GM23338 (cell line): ENCODE results near the gene SPATA18. TPM values are rescaled to one million over a fixed set of nuclear protein-coding genes. Genes with fewer than 3 reads are reported as not detected.

Experiments used
- ATAC-seq: fragments of 200-7000 bp; cut with Tn5 transposase; 3 replicates; pipeline ENCODE4 v1.9.1; 2020
- DNase-seq: peaks from one replicate; pipeline ENCODE4 v3.0.0-alpha.2; 2015; ENCODE audit warnings: low spot score
- H2AFZ ChIP-seq: fragments of 200-600 bp; sonication (generic); 2 replicates; pipeline ENCODE4 v1.8.0; 2016; ENCODE audit warnings: antibody characterized with exemption, mild to moderate bottlenecking, moderate library complexity
- H3F3A ChIP-seq: fragments of 200-600 bp; sonication (generic); replicated peaks from 2 replicates; pipeline ENCODE4 v1.8.0; 2017; ENCODE audit warnings: antibody characterized with exemption, mixed run types, low read depth
- H3K27ac ChIP-seq: fragments of 200-600 bp; sonication (generic); 2 replicates; pipeline ENCODE4 v1.6.1; 2016; ENCODE audit warnings: low read depth
- H3K27me3 ChIP-seq: fragments of 200-600 bp; sonication (generic); 2 replicates; pipeline ENCODE4 v1.8.0; 2016; ENCODE audit warnings: mild to moderate bottlenecking, mixed run types, moderate library complexity; ENCODE audit not compliant: insufficient read depth
- H3K36me3 ChIP-seq: fragments of 200-600 bp; sonication (generic); 2 replicates; pipeline ENCODE4 v1.8.0; 2016; ENCODE audit warnings: mild to moderate bottlenecking; ENCODE audit not compliant: insufficient read depth
- H3K4me1 ChIP-seq: fragments of 200-600 bp; sonication (generic); 2 replicates; pipeline ENCODE4 v1.8.0; 2016; ENCODE audit warnings: mild to moderate bottlenecking, moderate library complexity; ENCODE audit not compliant: insufficient read depth
- H3K4me2 ChIP-seq: fragments of 200-600 bp; sonication (generic); 2 replicates; pipeline ENCODE4 v1.7.1; 2017; ENCODE audit warnings: mixed run types
- H3K4me3 ChIP-seq: fragments of 200-600 bp; sonication (generic); 2 replicates; pipeline ENCODE4 v1.6.1; 2016; ENCODE audit warnings: mixed run types
- H3K79me2 ChIP-seq: fragments of 200-600 bp; sonication (generic); replicated peaks from 2 replicates; pipeline ENCODE4 v1.8.0; 2017; ENCODE audit warnings: mild to moderate bottlenecking; ENCODE audit not compliant: insufficient read depth
- H3K9me2 ChIP-seq: fragments of 200-600 bp; sonication (generic); 2 replicates; pipeline ENCODE4 v1.8.0; 2017; ENCODE audit not compliant: insufficient read depth
- H4K20me1 ChIP-seq: fragments of 200-600 bp; sonication (generic); replicated peaks from 2 replicates; pipeline ENCODE4 v1.8.0; 2017; ENCODE audit warnings: mild to moderate bottlenecking; ENCODE audit not compliant: insufficient read depth
- H3K27ac Mint-ChIP-seq: 2 replicates; pipeline ENCODE4 v1.8.0; 2020; ENCODE audit warnings: inconsistent platforms, mild to moderate bottlenecking, moderate library complexity, mixed read lengths
- H3K27me3 Mint-ChIP-seq: 3 replicates; pipeline ENCODE4 v1.8.0; 2022; ENCODE audit warnings: low read depth, mild to moderate bottlenecking, moderate library complexity, mixed read lengths, inconsistent platforms; ENCODE audit not compliant: insufficient read depth, poor library complexity
- H3K36me3 Mint-ChIP-seq: 3 replicates; pipeline ENCODE4 v1.8.0; 2021; ENCODE audit warnings: low read depth, mild to moderate bottlenecking, inconsistent platforms, moderate library complexity, mixed read lengths
- H3K4me1 Mint-ChIP-seq: 3 replicates; pipeline ENCODE4 v1.8.0; 2020; ENCODE audit warnings: mild to moderate bottlenecking, inconsistent platforms, mixed read lengths
- H3K4me3 Mint-ChIP-seq: 3 replicates; pipeline ENCODE4 v1.8.0; 2021; ENCODE audit warnings: moderate library complexity, mild to moderate bottlenecking, inconsistent platforms, mixed read lengths
- H3K9me3 Mint-ChIP-seq: 3 replicates; pipeline ENCODE4 v1.8.0; 2020; ENCODE audit warnings: moderate library complexity, mild to moderate bottlenecking, inconsistent platforms, mixed read lengths
- CREB1 ChIP-seq: fragments of 250-450 bp; sonication (Bioruptor Pico); IDR thresholded peaks from 2 replicates; pipeline ENCODE4 v1.5.0; 2020; ENCODE audit warnings: low read depth, mild to moderate bottlenecking, moderate library complexity
- ETS1 ChIP-seq: IDR thresholded peaks from 2 replicates; pipeline ENCODE4 v1.6.1; 2016; ENCODE audit warnings: antibody characterized with exemption
- EZH2 ChIP-seq: fragments of 200-600 bp; sonication (generic); IDR thresholded peaks from one replicate; pipeline ENCODE4 v1.8.0; 2017; ENCODE audit warnings: antibody characterized with exemption, mild to moderate bottlenecking, low read depth; ENCODE audit not compliant: unreplicated experiment
- EZH2phosphoT487 ChIP-seq: fragments of 200-600 bp; sonication (generic); IDR thresholded peaks from one replicate; pipeline ENCODE4 v1.8.1; 2018; ENCODE audit warnings: antibody characterized with exemption; ENCODE audit not compliant: unreplicated experiment
- JUNB ChIP-seq: IDR thresholded peaks from one replicate; pipeline ENCODE4 v1.6.1; 2016; ENCODE audit warnings: antibody characterized with exemption; ENCODE audit not compliant: unreplicated experiment
- NANOG ChIP-seq: IDR thresholded peaks from 2 replicates; pipeline ENCODE4 v1.6.1; 2016; ENCODE audit warnings: antibody characterized with exemption, borderline replicate concordance
- POLR2AphosphoS5 ChIP-seq: IDR thresholded peaks from 2 replicates; pipeline ENCODE4 v1.6.1; 2016; ENCODE audit warnings: antibody characterized with exemption, low read depth
- STAT1 ChIP-seq: IDR thresholded peaks from one replicate; pipeline ENCODE4 v1.6.1; 2016; ENCODE audit warnings: antibody characterized with exemption; ENCODE audit not compliant: unreplicated experiment
- ZNF114 ChIP-seq: fragments of 250-450 bp; sonication (Bioruptor Pico); IDR thresholded peaks from 2 replicates; pipeline ENCODE4 v1.5.0; 2020; ENCODE audit warnings: mild to moderate bottlenecking, moderate library complexity
- ZNF331 ChIP-seq: fragments of 250-450 bp; sonication (Bioruptor Pico); IDR thresholded peaks from 2 replicates; pipeline ENCODE4 v1.5.0; 2020; ENCODE audit warnings: low read depth, mild to moderate bottlenecking, moderate library complexity
- polyA plus RNA-seq: library from polyadenylated mRNA; unstranded; fragments of >200 nt; fragmentation: Nextera tagmentation; extraction: Ambion mirVana; gene quantifications from 2 replicates; pipeline ENCODE4 v1.2.1, GENCODE V29; 2016
- total RNA-seq: library from RNA; depleted of rRNA; stranded (reverse); fragments of >200 nt; shearing (Covaris generic); gene quantifications from 2 replicates; pipeline ENCODE4 v1.2.3, GENCODE V29; 2014
- TF ChIP-seq, protein P1 (sequence below): IDR thresholded peaks from one replicate; pipeline ENCODE4 v1.6.1; 2018; ENCODE audit warnings: antibody characterized with exemption; ENCODE audit not compliant: unreplicated experiment
- TF ChIP-seq, protein P2 (sequence below): fragments of 250-450 bp; sonication (Bioruptor Pico); IDR thresholded peaks from 2 replicates; pipeline ENCODE4 v1.5.0; 2020; ENCODE audit warnings: mild to moderate bottlenecking, moderate library complexity
- TF ChIP-seq, protein P3 (sequence below), 2 experiments: fragments of 200-600 bp in 1 of 2; sonication (generic) in 1 of 2; conservative IDR thresholded peaks; 2 replicates each; pipeline versions ENCODE4 v1.5.1 to v1.6.1; 2016 to 2017; ENCODE audit warnings: antibody characterized with exemption in 2 of 2, low read depth in 2 of 2, mild to moderate bottlenecking in 2 of 2, moderate library complexity in 1 of 2

Gene SPATA18
- total and polyA plus RNA-seq, 2 experiments from 2014 or later = 1.5 to 2.5 TPM

DNA sequence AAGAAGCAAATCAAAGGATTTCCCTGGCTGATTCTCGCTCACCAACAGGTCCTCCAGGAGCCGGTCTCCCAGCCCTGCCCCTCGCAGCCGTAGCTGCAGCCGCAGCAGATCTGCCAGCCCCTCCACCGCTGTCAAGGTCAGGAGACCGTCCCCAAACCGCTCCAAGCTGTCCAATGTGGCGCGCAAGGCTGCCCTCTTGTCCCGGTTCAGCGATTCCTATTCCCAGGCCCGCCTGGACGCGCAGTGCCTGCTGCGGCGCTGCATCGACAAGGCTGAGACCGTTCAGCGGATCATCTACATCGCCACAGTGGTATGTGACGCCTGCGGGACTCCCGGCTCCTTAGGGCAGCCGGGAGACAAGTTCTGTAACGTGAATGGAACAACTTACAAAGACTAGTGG lies 25.6 kb downstream of the SPATA18 start:
- H4K20me1 ChIP-seq = no peaks in the 10 kb centered on the region
- H3K79me2 ChIP-seq = no peaks in the 10 kb centered on the region
- peak overlapping the region; percentile 80 for H3K4me2 ChIP-seq
- no peaks in the 10 kb centered on the region for H3K36me3 ChIP-seq
- TF ChIP-seq POLR2AphosphoS5 (no peak), ZNF114 (CRISPR knock-in tag) (no peak), ZNF331 (CRISPR knock-in tag) (no peak), ETS1 (no peak), JUNB (no peak), CREB1 (CRISPR knock-in tag) (no peak), EZH2phosphoT487 (no peak), NANOG (no peak), EZH2 (no peak), STAT1 (no peak)
- TF ChIP-seq, protein P1, sequence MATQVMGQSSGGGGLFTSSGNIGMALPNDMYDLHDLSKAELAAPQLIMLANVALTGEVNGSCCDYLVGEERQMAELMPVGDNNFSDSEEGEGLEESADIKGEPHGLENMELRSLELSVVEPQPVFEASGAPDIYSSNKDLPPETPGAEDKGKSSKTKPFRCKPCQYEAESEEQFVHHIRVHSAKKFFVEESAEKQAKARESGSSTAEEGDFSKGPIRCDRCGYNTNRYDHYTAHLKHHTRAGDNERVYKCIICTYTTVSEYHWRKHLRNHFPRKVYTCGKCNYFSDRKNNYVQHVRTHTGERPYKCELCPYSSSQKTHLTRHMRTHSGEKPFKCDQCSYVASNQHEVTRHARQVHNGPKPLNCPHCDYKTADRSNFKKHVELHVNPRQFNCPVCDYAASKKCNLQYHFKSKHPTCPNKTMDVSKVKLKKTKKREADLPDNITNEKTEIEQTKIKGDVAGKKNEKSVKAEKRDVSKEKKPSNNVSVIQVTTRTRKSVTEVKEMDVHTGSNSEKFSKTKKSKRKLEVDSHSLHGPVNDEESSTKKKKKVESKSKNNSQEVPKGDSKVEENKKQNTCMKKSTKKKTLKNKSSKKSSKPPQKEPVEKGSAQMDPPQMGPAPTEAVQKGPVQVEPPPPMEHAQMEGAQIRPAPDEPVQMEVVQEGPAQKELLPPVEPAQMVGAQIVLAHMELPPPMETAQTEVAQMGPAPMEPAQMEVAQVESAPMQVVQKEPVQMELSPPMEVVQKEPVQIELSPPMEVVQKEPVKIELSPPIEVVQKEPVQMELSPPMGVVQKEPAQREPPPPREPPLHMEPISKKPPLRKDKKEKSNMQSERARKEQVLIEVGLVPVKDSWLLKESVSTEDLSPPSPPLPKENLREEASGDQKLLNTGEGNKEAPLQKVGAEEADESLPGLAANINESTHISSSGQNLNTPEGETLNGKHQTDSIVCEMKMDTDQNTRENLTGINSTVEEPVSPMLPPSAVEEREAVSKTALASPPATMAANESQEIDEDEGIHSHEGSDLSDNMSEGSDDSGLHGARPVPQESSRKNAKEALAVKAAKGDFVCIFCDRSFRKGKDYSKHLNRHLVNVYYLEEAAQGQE = no peak
- TF ChIP-seq, protein P2, sequence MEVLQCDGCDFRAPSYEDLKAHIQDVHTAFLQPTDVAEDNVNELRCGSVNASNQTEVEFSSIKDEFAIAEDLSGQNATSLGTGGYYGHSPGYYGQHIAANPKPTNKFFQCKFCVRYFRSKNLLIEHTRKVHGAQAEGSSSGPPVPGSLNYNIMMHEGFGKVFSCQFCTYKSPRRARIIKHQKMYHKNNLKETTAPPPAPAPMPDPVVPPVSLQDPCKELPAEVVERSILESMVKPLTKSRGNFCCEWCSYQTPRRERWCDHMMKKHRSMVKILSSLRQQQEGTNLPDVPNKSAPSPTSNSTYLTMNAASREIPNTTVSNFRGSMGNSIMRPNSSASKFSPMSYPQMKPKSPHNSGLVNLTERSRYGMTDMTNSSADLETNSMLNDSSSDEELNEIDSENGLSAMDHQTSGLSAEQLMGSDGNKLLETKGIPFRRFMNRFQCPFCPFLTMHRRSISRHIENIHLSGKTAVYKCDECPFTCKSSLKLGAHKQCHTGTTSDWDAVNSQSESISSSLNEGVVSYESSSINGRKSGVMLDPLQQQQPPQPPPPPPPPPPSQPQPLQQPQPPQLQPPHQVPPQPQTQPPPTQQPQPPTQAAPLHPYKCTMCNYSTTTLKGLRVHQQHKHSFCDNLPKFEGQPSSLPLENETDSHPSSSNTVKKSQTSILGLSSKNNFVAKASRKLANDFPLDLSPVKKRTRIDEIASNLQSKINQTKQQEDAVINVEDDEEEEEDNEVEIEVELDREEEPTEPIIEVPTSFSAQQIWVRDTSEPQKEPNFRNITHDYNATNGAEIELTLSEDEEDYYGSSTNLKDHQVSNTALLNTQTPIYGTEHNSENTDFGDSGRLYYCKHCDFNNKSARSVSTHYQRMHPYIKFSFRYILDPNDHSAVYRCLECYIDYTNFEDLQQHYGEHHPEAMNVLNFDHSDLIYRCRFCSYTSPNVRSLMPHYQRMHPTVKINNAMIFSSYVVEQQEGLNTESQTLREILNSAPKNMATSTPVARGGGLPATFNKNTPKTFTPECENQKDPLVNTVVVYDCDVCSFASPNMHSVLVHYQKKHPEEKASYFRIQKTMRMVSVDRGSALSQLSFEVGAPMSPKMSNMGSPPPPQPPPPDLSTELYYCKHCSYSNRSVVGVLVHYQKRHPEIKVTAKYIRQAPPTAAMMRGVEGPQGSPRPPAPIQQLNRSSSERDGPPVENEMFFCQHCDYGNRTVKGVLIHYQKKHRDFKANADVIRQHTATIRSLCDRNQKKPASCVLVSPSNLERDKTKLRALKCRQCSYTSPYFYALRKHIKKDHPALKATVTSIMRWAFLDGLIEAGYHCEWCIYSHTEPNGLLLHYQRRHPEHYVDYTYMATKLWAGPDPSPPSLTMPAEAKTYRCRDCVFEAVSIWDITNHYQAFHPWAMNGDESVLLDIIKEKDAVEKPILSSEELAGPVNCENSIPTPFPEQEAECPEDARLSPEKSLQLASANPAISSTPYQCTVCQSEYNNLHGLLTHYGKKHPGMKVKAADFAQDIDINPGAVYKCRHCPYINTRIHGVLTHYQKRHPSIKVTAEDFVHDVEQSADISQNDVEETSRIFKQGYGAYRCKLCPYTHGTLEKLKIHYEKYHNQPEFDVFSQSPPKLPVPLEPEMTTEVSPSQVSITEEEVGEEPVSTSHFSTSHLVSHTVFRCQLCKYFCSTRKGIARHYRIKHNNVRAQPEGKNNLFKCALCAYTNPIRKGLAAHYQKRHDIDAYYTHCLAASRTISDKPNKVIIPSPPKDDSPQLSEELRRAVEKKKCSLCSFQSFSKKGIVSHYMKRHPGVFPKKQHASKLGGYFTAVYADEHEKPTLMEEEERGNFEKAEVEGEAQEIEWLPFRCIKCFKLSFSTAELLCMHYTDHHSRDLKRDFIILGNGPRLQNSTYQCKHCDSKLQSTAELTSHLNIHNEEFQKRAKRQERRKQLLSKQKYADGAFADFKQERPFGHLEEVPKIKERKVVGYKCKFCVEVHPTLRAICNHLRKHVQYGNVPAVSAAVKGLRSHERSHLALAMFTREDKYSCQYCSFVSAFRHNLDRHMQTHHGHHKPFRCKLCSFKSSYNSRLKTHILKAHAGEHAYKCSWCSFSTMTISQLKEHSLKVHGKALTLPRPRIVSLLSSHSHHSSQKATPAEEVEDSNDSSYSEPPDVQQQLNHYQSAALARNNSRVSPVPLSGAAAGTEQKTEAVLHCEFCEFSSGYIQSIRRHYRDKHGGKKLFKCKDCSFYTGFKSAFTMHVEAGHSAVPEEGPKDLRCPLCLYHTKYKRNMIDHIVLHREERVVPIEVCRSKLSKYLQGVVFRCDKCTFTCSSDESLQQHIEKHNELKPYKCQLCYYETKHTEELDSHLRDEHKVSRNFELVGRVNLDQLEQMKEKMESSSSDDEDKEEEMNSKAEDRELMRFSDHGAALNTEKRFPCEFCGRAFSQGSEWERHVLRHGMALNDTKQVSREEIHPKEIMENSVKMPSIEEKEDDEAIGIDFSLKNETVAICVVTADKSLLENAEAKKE = no peak
- TF ChIP-seq, protein P3, sequence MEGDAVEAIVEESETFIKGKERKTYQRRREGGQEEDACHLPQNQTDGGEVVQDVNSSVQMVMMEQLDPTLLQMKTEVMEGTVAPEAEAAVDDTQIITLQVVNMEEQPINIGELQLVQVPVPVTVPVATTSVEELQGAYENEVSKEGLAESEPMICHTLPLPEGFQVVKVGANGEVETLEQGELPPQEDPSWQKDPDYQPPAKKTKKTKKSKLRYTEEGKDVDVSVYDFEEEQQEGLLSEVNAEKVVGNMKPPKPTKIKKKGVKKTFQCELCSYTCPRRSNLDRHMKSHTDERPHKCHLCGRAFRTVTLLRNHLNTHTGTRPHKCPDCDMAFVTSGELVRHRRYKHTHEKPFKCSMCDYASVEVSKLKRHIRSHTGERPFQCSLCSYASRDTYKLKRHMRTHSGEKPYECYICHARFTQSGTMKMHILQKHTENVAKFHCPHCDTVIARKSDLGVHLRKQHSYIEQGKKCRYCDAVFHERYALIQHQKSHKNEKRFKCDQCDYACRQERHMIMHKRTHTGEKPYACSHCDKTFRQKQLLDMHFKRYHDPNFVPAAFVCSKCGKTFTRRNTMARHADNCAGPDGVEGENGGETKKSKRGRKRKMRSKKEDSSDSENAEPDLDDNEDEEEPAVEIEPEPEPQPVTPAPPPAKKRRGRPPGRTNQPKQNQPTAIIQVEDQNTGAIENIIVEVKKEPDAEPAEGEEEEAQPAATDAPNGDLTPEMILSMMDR (conservative IDR thresholded peaks at IDR 0.05; ENCODE audit: low read depth in 2 of 2) = no peak
- no peaks in the 10 kb centered on the region for H3K9me2 ChIP-seq
- H3K4me3 ChIP-seq = peak overlapping the region; percentile 56
- Mint-ChIP-seq H3K9me3 (no peaks in the 10 kb centered on the region), H3K4me3 (peak overlapping the region; percentile 71), H3K27ac (no peak overlapping the region), H3K4me1 (peaks cover 2% of the 10 kb centered on the region; the same call in 2 of the 3 replicates), H3K27me3 (peaks cover 3% of the 10 kb centered on the region), H3K36me3 (no peaks in the 10 kb centered on the region)
- H3K27me3 ChIP-seq = peaks cover 11% of the 10 kb centered on the region; the same call in 1 of the 2 replicates
- no peaks in the 10 kb centered on the region for H3F3A ChIP-seq
- H3K4me1 ChIP-seq = no peaks in the 10 kb centered on the region
- peak; percentile 99 for ATAC-seq
- DNase-seq = peak; percentile 86
- H3K27ac ChIP-seq = no peak overlapping the region
- H2AFZ ChIP-seq = peak overlapping the region; percentile 82
